Endothelial cell of umbilical vein (primary cell): ENCODE measurements around the gene EPB41L2. TPM values are rescaled to one million over a fixed set of nuclear protein-coding genes. Genes with fewer than 3 reads are reported as not detected.

ENCODE experiments used
- BruUV-seq: library from RNA; stranded (reverse); fragments of 400-500 nt; replicated peaks from 2 replicates; lab custom pipeline; 2021; lab: Mats Ljungman, UMichigan
- CTCF ChIA-PET: fragments of 300-600, 350-600 bp; sonication (Branson Sonifier 250); formaldehyde crosslinking; loops from one replicate; lab custom pipeline; 2021; ENCODE audit warnings: antibody characterized with exemption, inconsistent platforms; lab: Charles Lee
- POLR2A ChIA-PET: fragments of 300-600, 350-600 bp; sonication (Branson Sonifier 250); formaldehyde crosslinking; loops from one replicate; lab custom pipeline; 2021; ENCODE audit warnings: antibody characterized with exemption, inconsistent platforms; lab: Charles Lee
- DNase-seq: peaks from one replicate; pipeline ENCODE4 v3.0.0-alpha.2; 2011; ENCODE audit warnings: low read depth, low spot score
- FAIRE-seq: peaks from 2 replicates; lab custom pipeline; 2011; peaks lifted over from hg19 to GRCh38; lab: Jason Lieb, UNC
- H2AFZ ChIP-seq: 2 replicates; pipeline ENCODE4 v1.6.0; 2012; ENCODE audit warnings: low read depth, low read length, control low read depth, inconsistent platforms
- H3K27ac ChIP-seq: 2 replicates; pipeline ENCODE4 v1.5.1; 2011; ENCODE audit warnings: low read depth, mild to moderate bottlenecking, control low read depth, low read length, moderate library complexity; ENCODE audit not compliant: insufficient read depth
- H3K27me3 ChIP-seq, 2 experiments: 2 replicates each; pipeline versions ENCODE4 v1.6.0 to v1.6.1; 2011; ENCODE audit warnings: low read length in 2 of 2, mixed read lengths in 1 of 2; ENCODE audit not compliant: control insufficient read depth in 2 of 2, insufficient read depth in 2 of 2
- H3K36me3 ChIP-seq, 2 experiments: 2 replicates in 1 of 2; 3 replicates in 1 of 2; pipeline ENCODE4 v1.5.1; 2011; ENCODE audit warnings: low read length in 2 of 2, mild to moderate bottlenecking in 1 of 2, moderate library complexity in 1 of 2; ENCODE audit not compliant: control insufficient read depth in 2 of 2, insufficient read depth in 2 of 2; ENCODE audit errors: extremely low read depth in 1 of 2
- H3K4me1 ChIP-seq: 3 replicates; pipeline ENCODE4 v1.5.1; 2011; ENCODE audit warnings: mild to moderate bottlenecking, low read length; ENCODE audit not compliant: control insufficient read depth, insufficient read depth; ENCODE audit errors: extremely low read depth
- H3K4me2 ChIP-seq: 2 replicates; pipeline ENCODE4 v1.6.1; 2011; ENCODE audit warnings: low read length, control low read depth, mixed read lengths; ENCODE audit not compliant: insufficient read depth
- H3K4me3 ChIP-seq, 3 experiments: fragments of 200-600 bp in 1 of 3; sonication (generic), shearing (Covaris generic) in 1 of 3; replicated peaks in 1 of 3; 2 replicates each; pipeline ENCODE4 v1.5.1; 2011 to 2016; ENCODE audit warnings: control low read depth in 3 of 3, low read length in 3 of 3, mild to moderate bottlenecking in 2 of 3, inconsistent platforms in 1 of 3, low read depth in 1 of 3, moderate library complexity in 1 of 3; ENCODE audit not compliant: insufficient read depth in 1 of 3
- H3K79me2 ChIP-seq: 2 replicates; pipeline ENCODE4 v1.6.0; 2012; ENCODE audit warnings: low read length, inconsistent platforms; ENCODE audit not compliant: control insufficient read depth, insufficient read depth
- H3K9ac ChIP-seq: replicated peaks from 2 replicates; pipeline ENCODE3; 2011; ENCODE audit warnings: low read length, control low read depth; ENCODE audit not compliant: insufficient read depth; ENCODE audit errors: extremely low read depth
- H3K9me1 ChIP-seq: replicated peaks from 3 replicates; pipeline ENCODE4 v1.6.0; 2011; ENCODE audit warnings: mild to moderate bottlenecking, low read length; ENCODE audit not compliant: control insufficient read depth, insufficient read depth; ENCODE audit errors: extremely low read depth
- H3K9me3 ChIP-seq: replicated peaks from 2 replicates; pipeline ENCODE4 v1.5.1; 2012; ENCODE audit warnings: low read length, inconsistent platforms; ENCODE audit not compliant: control insufficient read depth, insufficient read depth
- H4K20me1 ChIP-seq: replicated peaks from 2 replicates; pipeline ENCODE3; 2011; ENCODE audit warnings: mild to moderate bottlenecking, low read length; ENCODE audit not compliant: control insufficient read depth, insufficient read depth; ENCODE audit errors: extremely low read depth
- EZH2 ChIP-seq: IDR thresholded peaks from 2 replicates; pipeline ENCODE4 v1.6.1; 2012; ENCODE audit warnings: borderline replicate concordance, low read depth, mild to moderate bottlenecking, moderate library complexity, low read length, inconsistent platforms; ENCODE audit not compliant: severe bottlenecking
- FOS ChIP-seq: IDR thresholded peaks from 2 replicates; pipeline ENCODE4 v1.6.1; 2011; ENCODE audit warnings: mild to moderate bottlenecking, low read length, moderate library complexity, borderline replicate concordance; ENCODE audit not compliant: insufficient read depth
- GATA2 ChIP-seq: IDR thresholded peaks from 2 replicates; pipeline ENCODE4 v1.7.0; 2011; ENCODE audit warnings: low read depth, mild to moderate bottlenecking, moderate library complexity, mixed read lengths, low read length; ENCODE audit not compliant: insufficient read length, insufficient read depth
- JUN ChIP-seq: IDR thresholded peaks from 2 replicates; pipeline ENCODE4 v1.6.1; 2011; ENCODE audit warnings: borderline replicate concordance, low read depth; ENCODE audit not compliant: insufficient read length, insufficient read depth
- MYC ChIP-seq: IDR thresholded peaks from one replicate; pipeline ENCODE4 v1.6.1; 2011; ENCODE audit warnings: mild to moderate bottlenecking, low read depth, low read length
- POLR2A ChIP-seq: IDR thresholded peaks from 2 replicates; pipeline ENCODE4 v1.6.1; 2012; ENCODE audit warnings: low read depth, mild to moderate bottlenecking, control low read depth, low read length
- POLR2AphosphoS5 ChIP-seq: IDR thresholded peaks from 2 replicates; pipeline ENCODE4 v1.6.1; 2012; ENCODE audit warnings: low read depth, mild to moderate bottlenecking, control low read depth, low read length, moderate library complexity; ENCODE audit not compliant: insufficient read depth
- dilution Hi-C: fragments of 300-500 bp; cut with MboI; formaldehyde crosslinking; loops from one replicate; pipeline ENCODE4 v1.15.0; 2019; ENCODE audit warnings: low sequenced_read_pairs; ENCODE audit not compliant: extremely low pct_ligation_motif_present
- intact Hi-C: fragments of 100-400 bp; cut with micrococcal nuclease; formaldehyde crosslinking; loops from one replicate; pipeline ENCODE4 v1.10.0; 2022
- polyA plus RNA-seq, 4 experiments: library from polyadenylated mRNA; depleted of rRNA in 3 of 4; stranded (reverse) in 3 of 4; unstranded in 1 of 4; fragments of >200 nt; gene quantifications; 2 replicates each; pipeline versions ENCODE4 v1.2.1 to v1.2.3, GENCODE V29; 2011 to 2012; ENCODE audit warnings: missing spikeins in 1 of 4
- total RNA-seq: library from RNA; stranded (reverse); gene quantifications from 2 replicates; pipeline ENCODE4 v1.2.3, GENCODE V29; 2021
- TF ChIP-seq, protein P1 (sequence below), 2 donors: IDR thresholded peaks; 1 replicate in 1 of 2; 2 replicates in 1 of 2; pipeline ENCODE4 v1.5.1; 2011; ENCODE audit warnings: low read length in 2 of 2, mild to moderate bottlenecking in 2 of 2, moderate library complexity in 2 of 2, control low read depth in 1 of 2, inconsistent platforms in 1 of 2, low read depth in 1 of 2; ENCODE audit not compliant: insufficient read depth in 1 of 2; ENCODE audit errors: extremely low read depth in 1 of 2
- TF ChIP-seq, protein P2 (sequence below): IDR thresholded peaks from 2 replicates; pipeline ENCODE4 v1.6.1; 2011; ENCODE audit not compliant: insufficient read depth, insufficient read length

Gene EPB41L2
- total and polyA plus RNA-seq, 2 donors (not counting 3 experiments of a cell fraction or from before 2014, with no cell fraction given) = 26.5 to 87.7 TPM

DNA sequence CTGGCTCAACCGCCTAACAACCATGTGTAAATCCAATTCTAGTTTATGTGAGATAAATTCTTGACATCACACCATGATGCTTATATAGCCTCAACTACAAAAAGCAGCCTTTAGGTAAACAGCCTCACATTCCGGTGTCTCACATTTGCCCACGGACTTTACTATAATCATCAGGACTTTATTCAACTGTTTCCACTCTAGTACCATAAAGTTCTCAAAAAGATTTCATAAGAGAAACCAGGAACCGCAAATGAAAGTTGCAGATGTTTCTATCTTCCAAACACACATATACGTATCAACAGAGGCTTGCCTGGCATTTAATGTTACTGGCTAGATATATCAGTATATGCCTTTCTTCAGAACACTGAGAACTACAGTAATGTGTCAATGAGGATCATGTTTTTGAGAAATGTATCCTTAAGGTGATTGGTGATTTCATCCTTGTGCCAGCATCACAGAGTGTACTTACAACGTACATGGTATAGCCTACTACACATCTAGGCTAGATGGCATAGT lies 80.0 kb downstream of the EPB41L2 start:
- intact Hi-C loops (no loop called here), dilution Hi-C loops (no loop called here)
- Histone ChIP-seq H3K9me1 (peaks cover 2% of the 10 kb centered on the region), H3K9me3 (no peaks in the 10 kb centered on the region), H3K4me2 (no peak overlapping the region), H3K36me3 (no peaks in the 10 kb centered on the region), H3K27ac (no peak overlapping the region), H3K4me3 (no peak overlapping the region), H3K27me3 (no peaks in the 10 kb centered on the region), H3K9ac (no peak overlapping the region), H3K79me2 (peaks cover 34% of the 10 kb centered on the region), H4K20me1 (no peaks in the 10 kb centered on the region), H2AFZ (no peak overlapping the region), H3K4me1 (peaks cover 3% of the 10 kb centered on the region)
- BruUV-seq = no TSS peak
- FAIRE-seq (no peak), DNase-seq (no peak)
- CTCF ChIA-PET = no interaction called here
- TF ChIP-seq EZH2 (no peak), MYC (no peak), GATA2 (no peak), JUN (no peak), POLR2AphosphoS5 (no peak), POLR2A (no peak), FOS (no peak)
- TF ChIP-seq, protein P1, sequence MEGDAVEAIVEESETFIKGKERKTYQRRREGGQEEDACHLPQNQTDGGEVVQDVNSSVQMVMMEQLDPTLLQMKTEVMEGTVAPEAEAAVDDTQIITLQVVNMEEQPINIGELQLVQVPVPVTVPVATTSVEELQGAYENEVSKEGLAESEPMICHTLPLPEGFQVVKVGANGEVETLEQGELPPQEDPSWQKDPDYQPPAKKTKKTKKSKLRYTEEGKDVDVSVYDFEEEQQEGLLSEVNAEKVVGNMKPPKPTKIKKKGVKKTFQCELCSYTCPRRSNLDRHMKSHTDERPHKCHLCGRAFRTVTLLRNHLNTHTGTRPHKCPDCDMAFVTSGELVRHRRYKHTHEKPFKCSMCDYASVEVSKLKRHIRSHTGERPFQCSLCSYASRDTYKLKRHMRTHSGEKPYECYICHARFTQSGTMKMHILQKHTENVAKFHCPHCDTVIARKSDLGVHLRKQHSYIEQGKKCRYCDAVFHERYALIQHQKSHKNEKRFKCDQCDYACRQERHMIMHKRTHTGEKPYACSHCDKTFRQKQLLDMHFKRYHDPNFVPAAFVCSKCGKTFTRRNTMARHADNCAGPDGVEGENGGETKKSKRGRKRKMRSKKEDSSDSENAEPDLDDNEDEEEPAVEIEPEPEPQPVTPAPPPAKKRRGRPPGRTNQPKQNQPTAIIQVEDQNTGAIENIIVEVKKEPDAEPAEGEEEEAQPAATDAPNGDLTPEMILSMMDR (IDR thresholded peaks at IDR 0.05; ENCODE audit: extremely low read depth in 1 of 2, insufficient read depth in 1 of 2, low read depth in 1 of 2, low read length in 2 of 2) = no peak
- TF ChIP-seq, protein P2, sequence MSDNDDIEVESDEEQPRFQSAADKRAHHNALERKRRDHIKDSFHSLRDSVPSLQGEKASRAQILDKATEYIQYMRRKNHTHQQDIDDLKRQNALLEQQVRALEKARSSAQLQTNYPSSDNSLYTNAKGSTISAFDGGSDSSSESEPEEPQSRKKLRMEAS = no peak
- POLR2A ChIA-PET = interaction anchor here (0.6 kb wide), 1 partner anchor 27 kb away, joined by 7 read pairs; no protein-coding TSS in a partner anchor
